Measurements from ENCODE around the gene TUFT1.

DNA sequence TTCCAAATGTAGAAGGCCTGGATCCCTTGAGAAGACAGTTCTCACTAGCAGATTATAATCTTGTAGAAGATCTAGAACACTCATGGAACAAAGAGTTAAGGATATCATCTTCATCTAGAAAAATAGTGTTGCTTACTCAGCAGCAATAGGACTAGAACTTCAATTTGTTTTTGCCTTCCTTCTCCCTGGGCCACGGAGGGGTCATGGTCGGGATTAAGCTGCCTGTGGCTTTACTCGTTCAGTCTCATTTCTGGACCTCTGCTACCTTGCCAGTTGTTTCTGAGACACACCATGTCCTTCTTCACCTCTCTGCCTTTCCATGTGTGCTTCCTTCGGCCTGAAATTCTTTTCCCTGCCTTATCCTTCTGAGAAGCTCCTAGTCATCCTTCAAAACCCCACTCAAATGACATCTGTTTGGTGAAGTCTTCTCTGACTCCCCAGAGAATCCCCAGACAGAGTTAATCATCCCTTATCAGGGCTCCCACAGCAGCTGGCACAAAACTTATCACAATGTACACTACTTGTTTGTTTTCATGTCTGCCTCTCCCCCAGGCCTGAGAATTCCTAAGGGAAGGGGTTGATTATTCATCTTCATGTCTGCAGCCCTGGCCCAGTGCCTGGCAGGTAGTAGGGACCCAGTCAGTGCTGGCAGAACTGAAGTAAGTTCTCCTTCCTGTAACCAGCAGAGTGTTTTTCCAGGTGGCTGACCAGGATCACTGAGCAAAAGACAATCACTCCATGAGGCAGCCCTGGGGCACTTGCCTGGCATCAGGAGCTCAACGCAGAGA is 56.3 kb downstream of the TUFT1 start:
- TF ChIP-seq EZH2 (IDR thresholded peaks at IDR 0.05) (no peak), POLR2AphosphoS5 (IDR thresholded peaks at IDR 0.05; ENCODE audit: borderline replicate concordance, low read depth, low read length) (no peak)
